Islet precursor cell (in vitro differentiated cells): ENCODE results near the gene RGS12.
"Not testable (repeated sequence)": the region's sequence is repeated elsewhere in the genome, so short reads cannot be mapped to it uniquely, and the experiment has no call there.

Source experiments
- DNase-seq: peaks from one replicate; pipeline ENCODE4 v3.0.0-alpha.2; 2018

Gene RGS12

GRCh38 chr4:3299976-3300671, 7.3 kb downstream of the RGS12 start:
- peak; percentile 47 for DNase-seq

GRCh38 chr4:3300882-3301281, 8.1 kb downstream of the RGS12 start:
- DNase-seq, result not testable (repeated sequence)

GRCh38 chr4:3301450-3302172, 8.8 kb downstream of the RGS12 start:
- no peak for DNase-seq

GRCh38 chr4:3302173-3302785, 9.5 kb downstream of the RGS12 start:
- DNase-seq, result peak; percentile 40

DNA sequence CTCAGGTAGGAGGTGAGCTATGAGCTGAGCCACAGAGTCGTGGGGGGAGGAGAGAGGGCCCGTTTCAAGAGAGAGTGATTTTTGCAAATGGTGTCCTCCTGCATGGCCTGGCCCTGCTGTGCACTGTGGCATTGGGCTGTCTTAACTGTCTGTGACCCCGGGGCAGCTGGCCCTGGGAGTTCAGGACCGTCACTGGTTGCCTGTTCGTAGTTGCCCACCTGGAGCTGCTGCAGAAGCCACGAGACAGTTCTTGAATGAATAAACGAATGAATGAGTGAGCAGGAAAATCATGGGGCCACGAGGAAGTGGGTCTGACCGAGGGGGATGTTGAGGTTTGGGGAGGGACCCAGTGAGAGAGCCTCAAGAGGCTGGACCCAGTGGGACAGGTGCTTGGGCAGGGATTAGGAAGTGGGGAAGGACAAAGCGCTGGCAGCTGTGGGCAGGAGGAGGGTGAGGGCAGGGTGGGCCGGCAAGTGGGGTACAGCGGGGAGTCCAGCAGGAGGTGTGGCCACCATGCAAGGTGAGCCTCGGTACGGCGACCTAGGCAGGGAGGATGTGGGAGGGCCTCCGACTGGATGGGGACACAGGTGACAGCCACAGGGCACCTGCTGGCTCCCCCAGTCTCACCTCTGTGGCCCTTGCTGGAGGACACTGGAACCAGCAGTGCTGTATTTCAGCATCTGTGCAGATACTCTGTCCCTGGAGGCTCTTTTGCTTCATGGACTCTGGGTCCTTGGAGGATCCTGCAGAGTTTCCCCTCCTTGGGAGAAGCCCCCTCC, 10.2 kb downstream of the RGS12 start:
- peak; percentile 47 for DNase-seq

DNA sequence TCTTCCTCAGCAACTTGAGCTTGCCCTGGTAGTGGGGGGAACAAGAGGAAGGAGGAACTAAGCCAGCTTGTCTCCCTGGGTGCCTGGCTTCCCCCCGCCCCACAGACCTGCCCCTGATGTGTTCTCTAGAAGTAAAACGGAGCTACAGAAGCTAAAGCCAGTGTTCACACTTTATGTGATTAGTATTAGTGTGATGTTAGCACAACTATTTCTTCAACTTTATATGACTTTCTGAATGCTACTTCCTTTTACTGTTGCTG, 10.7 kb downstream of the RGS12 start:
- no peak for DNase-seq

DNA sequence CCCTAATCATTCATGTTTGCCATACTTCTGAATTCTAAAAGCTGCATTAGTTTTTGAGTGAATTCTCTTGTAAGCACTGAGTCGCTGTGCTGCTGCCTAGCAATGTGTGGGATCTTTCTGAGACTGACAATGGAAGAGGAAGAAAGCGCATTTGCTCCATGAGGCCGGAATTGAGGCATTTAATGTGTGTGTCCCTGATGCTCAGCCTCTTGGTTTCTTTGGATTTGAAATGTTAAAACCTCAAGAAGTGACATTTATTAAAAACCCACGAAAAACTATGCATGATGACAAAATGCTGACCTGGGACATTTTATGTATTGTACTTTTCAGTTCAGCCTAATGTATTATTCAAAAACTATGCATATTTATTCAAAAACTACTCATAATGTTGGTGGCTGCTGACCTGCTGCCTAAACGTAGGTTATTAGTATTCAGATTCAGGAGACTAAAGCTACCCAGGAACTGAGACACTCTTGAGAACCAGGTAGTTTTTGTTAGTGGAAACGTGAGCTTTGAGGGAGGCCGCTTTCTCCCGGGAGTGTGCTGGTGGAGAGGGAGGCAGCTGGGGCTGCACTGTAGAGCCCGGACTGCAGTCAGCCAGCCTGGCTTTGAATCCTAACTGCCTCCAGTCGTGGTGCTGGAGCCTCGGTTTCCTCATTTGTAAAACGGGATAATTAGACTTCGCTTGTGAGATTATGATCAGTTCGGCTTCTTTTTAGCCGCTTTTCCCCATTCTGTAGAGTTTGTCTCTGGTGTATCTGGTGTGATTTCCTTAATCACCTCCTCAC, 11.3 kb downstream of the RGS12 start:
- peak; percentile 35 for DNase-seq

- peak; percentile 45 for DNase-seq
Observed at GRCh38 chr4:3304831-3305609, 12.2 kb downstream of the RGS12 start.

DNA sequence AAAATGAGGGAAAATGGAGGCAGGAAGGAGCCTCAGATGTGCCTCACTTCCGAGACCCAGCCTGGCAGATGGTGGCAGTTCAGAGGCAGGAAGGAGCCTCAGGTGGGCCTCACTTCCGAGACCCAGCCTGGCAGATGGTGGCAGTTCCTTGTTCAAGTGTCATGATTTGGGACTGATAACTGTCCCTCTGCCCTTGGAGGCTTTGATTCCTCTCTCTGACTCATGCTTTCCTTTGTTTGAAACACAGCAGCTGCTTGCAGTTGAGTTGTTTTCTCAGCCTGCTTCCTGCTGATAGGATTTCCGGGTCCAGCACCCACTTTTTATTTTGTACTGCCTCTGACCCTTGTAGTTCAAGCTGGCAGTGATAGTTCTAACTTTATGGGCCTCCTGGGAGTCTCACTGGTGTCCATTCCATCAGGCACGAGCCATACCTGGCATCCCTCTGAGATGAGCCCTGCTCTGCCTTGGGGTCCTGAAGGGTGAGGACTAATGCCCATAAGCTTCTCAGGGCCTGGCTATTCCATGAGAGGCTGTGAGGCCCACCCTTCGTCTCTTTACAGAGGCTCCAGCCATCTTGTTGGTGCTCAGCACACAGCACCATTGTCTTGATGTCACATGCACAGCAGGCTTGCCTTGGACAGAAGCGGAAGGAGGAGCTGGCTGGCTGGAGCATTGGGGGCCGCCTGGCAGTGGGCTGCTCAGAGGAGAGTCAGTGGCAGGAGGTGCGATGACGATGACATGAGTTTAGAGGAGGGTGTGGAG, 13.0 kb downstream of the RGS12 start:
- DNase-seq, result peak; percentile 43

DNA sequence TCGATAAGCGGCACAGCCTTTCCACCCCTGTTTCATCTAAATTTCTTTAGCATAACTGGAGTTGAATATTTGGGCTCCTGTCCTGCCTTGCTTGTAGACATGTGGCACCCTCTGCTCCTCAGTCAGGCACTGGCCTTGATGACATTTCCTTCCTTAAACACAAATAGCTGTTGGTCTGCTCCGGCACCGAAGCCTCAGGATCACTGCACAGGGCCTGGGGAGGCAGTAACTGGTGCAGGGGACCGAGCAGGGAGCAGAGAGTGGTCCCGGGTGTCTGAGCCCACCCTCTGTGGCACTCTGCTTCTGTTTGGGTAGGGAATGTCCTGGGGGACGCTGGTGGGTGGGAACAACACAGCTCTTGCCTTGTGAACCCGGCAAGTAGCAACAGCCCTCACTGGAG, 13.6 kb downstream of the RGS12 start:
- peak; percentile 38 for DNase-seq

DNA sequence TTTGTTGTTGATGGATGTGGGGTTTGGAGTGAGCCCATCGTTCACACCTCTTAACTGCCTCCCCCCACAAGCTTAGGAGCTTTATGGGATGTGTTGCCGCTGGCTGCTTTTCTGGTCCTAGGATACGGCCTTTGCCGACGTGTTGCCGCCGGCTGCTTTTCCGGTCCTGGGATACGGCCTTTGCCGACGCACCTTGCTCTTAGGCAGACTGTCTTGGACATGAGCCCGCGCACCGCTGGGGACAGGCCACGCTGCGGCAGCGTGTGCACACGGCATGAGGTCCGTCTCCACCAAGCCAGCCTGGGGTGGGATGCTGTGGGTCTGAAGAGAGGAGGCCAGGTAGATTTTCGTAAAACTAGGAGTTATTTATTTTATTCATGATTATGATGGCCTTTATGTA, 14.2 kb downstream of the RGS12 start:
- DNase-seq, result peak; percentile 11

DNA sequence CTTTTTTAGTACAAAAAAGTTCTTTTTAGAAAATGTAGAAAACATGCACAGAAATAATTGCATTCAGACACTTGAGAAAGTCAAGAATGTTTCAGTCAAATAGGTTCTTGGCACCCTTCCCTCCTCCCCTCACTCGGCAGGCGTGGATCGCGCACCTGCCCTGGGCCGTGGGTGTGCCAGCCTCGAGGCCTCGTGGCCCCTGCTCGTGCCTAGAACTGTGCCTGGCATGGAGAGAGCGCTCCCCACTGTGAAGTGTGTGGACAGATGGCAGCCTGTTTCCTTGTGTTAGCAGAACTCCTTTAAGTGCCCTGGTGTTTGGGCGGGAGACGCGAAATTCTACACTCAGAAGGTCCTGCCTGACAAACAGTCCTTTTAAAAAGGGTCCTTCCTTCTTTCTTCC, 14.7 kb downstream of the RGS12 start:
- DNase-seq, result peak; percentile 36

DNA sequence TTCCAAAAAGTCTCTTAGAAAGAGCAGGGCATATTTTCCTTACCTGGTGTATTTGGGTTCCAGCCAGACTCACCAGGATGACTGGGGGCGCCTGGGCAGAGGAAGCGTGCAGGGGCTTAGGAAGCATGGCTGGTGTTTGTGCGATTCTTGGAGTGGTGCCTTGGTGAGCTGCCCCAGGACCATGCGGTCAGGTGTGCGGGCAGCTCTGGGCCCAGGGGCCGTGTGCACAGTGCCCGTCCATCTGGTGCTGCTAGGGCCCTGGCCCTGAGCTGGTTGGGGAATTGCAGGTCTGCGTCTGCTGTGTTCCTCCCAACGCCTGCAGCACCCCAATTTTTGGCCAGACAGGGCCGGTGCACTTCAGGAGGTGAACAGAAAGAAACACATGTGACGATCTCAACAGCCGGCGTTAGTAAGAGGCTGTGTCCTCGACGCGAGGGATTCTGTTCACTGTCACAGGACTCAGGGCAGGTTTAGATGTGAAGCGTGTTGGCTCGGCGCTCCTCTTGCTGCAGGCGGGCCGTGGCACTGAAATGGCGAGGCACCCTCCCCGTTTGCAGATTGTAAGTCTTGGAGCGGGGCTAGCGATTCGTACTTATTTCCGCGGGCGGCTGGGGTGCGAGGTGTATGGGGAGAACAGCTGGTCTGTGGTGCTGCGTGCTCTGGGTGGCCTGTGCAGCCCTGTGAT, 15.2 kb downstream of the RGS12 start:
- DNase-seq, result peak; percentile 47

DNA sequence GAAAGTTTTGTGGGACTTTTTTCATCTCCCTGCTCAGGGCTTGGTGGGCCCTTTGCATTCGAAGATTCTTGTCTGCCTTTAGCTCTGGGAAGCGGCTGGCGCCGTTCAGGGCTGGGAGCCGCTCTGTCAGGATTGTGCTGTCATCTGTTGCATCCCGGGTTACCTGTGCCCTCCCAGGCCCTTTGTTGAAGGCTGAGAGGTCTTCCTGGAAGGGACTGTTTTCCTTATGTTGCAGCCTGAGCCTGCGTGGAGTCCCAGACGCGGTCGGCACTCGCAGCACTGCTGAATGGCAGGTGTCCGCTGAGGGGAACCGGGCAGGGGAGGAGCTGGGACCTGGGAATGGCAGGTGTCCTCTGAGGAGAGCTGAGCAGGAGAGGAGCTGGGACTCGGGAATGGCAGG, 15.9 kb downstream of the RGS12 start:
- peak; percentile 32 for DNase-seq

GRCh38 chr4:3310301-3311094, 17.7 kb downstream of the RGS12 start:
- DNase-seq, result peak; percentile 45

GRCh38 chr4:3311095-3311372, 18.2 kb downstream of the RGS12 start:
- no peak for DNase-seq

DNA sequence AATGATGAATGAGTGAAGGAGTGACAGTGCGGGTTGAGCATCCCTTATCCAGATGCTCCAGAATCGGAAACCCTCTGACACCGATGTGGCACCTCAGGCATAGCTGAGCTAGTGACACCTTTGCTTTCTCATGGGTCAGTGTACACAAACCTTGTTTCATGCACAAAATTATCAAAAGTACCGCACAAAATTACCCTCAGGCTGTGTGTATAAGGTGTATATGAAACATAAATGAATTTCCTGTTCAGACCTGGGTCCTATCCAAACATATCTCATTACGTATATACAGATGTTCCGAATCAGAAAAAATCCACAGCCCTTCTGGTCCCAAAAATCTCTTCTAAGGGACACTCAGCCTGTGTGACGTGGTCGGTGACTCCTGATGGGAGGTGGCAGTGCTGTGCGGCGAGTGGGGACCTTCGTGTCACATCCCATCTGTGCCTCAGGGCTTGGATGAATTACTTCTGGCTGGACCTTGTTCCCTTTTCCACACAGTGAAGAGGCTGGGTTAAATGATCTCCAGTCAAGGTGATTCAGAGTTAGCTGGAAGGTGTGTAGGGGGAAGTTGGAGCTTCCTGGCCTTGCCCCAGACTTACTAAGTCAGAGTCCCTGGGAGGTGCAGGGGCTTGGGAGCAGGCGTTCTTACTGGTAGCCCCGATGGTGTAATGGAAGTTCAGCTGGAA, 18.8 kb downstream of the RGS12 start:
- peak; percentile 32 for DNase-seq

GRCh38 chr4:3312362-3312761, 19.5 kb downstream of the RGS12 start:
- DNase-seq, result peak; percentile 22

DNA sequence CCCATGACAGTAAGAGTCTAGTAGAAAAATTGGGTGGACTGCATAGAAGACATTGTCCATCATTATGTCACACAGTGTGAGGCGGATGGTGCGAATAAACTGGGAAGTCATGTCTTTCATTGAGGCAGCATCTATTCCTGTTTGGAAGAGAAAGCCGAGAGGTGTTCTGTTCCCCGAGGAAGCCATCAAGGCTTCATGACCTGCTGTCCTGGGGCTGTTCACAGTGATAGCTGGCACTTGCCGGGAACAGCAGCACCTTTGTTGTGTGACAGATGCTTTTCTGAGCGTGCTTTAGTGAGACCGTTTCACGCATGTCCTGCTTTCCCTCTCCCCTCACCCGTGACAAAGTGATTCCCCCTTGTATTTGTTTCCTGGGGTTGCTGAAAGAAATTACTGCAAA, 20.3 kb downstream of the RGS12 start:
- DNase-seq, result peak; percentile 41
